Suprapubic skin (tissue), 4 donors: ENCODE data around the gene CNIH3.

Experiments
- CTCF ChIP-seq, 2 donors: fragments of 200-600 bp in 1 of 2; fragments of 450-650 bp in 1 of 2; sonication (generic) in 1 of 2; IDR thresholded peaks; one replicate each; pipeline ENCODE4 v1.5.1; 2016 to 2019; ENCODE audit warnings: antibody characterized with exemption in 2 of 2, mild to moderate bottlenecking in 1 of 2, moderate library complexity in 1 of 2
- POLR2A ChIP-seq, 2 donors: fragments of 450-650 bp; IDR thresholded peaks; one replicate each; pipeline ENCODE4 v1.6.1; 2017; ENCODE audit warnings: antibody characterized with exemption in 2 of 2, mild to moderate bottlenecking in 2 of 2, moderate library complexity in 2 of 2
- POLR2AphosphoS5 ChIP-seq, 3 donors: sonication (generic); formaldehyde crosslinking; IDR thresholded peaks; one replicate each; pipeline ENCODE4 v1.6.1; 2017; ENCODE audit warnings: antibody characterized with exemption in 3 of 3

- TF ChIP-seq CTCF (IDR thresholded peaks at IDR 0.05): no peak
- TF ChIP-seq POLR2A (IDR thresholded peaks at IDR 0.05): no peak
- no peak for TF ChIP-seq POLR2AphosphoS5 (IDR thresholded peaks at IDR 0.05)
These were observed 50.8 kb downstream of the CNIH3 start for GRCh38 chr1:224666913-224667312.
